Activated T-cell treated with anti-CD3 and anti-CD28 coated beads, Interleukin-2, amount 50 U/mL, for 48 hours (primary cell): ENCODE results near the gene MAGI1.

Experiments
- DNase-seq, 2 experiments: peaks; one replicate each; pipeline ENCODE4 v3.0.0-alpha.2; 2020

MAGI1 gene

DNA sequence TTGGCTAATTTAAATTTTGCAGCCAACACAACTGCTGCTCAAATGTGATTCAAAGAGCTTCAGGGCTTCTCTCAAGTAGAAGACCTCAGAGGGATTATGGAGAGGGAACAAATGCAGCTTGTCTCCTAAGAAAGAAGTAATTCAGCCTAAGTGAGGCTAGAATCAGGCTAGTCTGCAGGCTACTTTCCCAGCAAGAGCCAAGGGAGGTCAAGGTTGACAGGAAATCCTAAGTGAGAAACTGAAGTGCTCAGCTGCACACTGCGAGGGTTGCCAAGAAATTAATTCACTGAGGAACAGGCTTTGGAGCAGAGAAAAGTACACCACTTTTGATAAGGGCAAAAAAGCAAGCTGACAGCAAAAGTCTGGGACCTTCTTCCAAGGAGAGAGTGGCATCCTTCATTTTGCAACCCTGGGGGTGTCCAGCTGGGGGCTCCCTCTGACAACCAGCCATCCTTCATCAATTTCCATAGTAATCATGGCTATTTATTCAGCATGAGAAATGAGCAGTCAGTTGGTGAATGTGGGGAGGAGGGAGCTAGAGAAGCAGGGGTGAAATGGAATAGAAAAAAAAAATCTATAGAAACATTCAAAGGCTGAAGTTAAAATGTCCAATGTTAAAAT, 704.6 kb downstream of the MAGI1 start:
- no peak for DNase-seq

DNA sequence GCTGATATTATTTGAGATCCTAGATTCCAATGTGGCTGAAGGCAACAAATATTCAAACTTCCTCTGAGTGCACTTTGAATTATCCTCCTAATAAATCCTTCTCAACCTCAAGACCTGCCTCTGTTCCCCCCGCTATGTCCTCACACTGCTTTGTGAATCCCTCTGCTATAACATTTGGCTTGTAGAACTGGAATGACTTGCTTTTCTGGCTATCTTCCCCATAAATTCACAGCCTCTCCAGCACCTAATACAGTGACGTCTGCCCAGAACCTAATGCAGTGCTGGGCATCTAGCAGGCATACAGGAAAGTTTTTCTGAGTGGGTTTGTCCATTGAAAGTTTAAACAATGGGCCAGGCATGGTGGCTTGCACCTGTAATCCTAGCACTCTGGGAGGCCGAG, 707.0 kb downstream of the MAGI1 start:
- DNase-seq, result no peak

DNA sequence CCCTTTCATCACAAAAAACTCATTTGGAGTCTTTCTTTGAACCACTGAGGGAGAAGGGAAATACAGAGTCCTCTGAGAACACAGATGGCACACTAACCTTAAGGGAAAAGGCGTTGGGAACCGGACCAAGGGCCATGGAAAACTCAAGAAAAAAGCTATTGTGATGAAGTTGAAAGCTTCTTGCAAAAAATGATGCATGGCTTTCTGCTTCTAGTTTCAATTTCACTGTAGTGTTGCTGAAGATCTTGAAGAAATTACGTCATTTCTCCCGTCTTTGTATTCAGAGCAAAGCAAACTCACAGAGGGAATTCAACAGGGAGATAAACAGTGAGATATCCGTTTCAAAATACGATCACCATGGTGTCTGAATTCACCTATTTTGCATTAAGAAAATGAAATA, 708.6 kb downstream of the MAGI1 start:
- DNase-seq, result no peak

DNA sequence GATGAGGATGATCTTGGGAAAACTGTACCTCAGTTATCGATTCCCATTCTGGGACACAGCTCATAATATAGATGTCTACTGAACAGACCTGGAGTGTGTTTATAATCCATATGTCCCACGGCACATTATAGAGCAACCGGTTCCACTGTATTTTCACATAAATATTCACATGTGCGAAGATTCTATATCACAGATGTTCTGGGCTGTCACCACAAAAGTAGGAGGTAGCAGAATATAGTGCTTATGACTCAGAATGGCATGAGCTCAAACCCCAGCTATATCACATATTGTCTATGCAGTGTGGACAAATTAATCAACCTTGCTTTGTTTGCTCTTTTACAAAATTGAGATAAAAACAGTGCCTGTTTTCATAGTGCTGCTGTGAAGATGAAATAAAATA, 710.6 kb downstream of the MAGI1 start:
- no peak for DNase-seq

DNA sequence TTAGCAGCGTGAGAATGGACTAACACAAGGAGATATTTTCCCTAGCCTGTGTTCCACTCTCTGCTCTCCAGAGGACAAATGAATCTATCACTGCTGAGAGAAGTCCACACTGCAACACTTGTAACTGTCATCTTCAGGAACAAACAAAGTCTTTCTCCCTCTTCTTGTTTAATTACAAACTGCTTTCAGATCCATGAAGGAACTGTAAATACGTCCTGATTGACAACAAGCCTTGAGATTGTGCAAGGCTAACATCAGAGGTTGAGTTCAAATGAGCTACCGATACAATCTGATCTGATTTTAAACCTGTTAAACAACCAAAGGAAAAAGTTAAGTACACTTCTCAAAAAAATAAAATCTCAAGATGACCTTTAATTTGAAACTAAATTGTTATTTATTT, 712.1 kb downstream of the MAGI1 start:
- no peak for DNase-seq

DNA sequence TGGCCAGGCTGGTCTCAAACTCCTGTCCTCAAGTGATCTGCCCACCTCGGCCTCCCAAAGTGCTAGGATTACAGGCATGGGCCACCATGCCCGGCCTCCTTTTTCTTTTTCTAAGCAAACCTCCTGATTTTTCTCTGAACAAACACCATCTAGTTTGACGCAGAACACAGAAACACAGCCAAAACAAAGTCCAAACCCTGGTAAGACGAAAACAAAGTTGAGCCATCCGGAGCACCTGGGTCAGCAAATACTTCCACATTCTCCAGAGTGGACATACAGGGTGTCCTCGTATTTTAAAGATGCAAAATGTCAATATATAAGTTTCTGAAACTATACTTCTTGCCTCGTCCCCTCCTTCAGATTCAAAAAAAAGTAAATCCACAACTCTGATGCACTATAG, 715.8 kb downstream of the MAGI1 start:
- DNase-seq, result no peak

DNA sequence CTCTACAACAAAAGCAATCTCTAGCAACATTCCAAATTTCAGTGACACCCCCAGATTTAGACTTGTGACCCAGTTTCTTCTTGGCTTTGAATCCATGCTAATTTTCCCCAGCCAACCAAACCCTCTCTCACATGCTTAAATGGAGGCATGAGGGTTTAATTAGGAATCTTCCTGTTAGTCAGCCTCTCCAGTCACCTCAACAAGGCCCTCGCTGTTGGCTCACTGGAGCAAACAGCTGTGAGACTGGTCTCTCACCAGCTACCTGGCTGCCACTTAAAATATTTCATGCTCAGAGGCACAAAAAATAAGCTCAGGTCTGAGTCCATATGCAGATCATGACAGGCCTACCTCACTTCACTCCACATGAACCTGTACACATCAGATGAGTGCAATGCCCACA, 720.5 kb downstream of the MAGI1 start:
- DNase-seq, result no peak

DNA sequence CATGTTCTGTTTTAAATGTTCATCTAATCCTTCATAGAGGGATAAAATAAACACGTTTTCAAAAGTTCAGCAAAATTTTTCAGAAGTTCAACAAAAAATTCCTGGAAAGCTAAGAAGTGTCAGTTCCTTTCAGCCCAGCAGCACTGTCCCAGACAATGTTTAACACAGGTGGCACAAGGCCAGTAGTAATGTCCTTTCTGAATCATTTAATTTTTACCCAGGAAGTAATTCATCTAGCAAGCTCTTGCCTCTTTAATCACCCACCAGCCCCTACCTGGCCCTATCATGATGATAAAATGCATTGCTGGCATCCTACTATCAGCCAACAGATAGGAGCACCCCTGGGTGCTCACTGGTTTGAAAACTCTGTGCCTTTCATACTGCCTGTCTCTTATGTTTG, 723.8 kb downstream of the MAGI1 start:
- no peak for DNase-seq

DNA sequence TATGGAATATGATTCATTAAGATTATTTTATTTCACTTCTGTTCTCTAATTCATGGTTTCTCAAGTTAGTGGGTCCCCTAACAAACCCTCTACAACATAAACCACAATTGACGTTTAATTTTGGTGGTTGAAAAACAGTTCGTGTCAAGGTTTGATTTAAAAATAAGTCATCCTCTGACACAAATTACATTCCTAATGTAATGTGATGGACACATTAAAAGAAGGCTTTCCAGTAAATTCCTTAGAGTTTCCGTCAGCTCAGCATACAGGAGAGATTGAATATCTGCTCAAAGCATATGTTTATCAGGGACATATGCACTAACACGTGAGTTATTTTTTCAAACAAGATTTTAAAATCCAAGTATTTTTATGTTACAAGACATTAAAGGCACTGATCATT, 724.4 kb downstream of the MAGI1 start:
- DNase-seq, result no peak

DNA sequence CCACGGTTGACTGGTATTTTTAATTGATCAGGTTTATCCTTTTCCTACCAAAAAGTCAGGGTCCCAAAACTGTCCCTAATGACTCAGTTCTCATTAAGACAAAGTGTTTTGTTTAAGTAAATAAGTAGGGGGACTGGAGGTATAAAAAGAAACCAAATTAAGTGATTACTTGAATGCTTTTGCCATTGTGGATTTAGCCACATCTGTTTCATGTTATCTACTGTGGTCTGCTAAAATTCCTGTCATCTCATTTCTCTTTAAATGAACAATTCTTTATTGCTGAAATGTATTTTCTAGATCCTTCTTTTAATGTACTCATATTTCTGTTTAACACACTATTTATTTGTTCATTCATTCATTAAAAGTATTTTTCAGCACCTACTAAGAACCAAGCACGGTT, 725.1 kb downstream of the MAGI1 start:
- no peak for DNase-seq

DNA sequence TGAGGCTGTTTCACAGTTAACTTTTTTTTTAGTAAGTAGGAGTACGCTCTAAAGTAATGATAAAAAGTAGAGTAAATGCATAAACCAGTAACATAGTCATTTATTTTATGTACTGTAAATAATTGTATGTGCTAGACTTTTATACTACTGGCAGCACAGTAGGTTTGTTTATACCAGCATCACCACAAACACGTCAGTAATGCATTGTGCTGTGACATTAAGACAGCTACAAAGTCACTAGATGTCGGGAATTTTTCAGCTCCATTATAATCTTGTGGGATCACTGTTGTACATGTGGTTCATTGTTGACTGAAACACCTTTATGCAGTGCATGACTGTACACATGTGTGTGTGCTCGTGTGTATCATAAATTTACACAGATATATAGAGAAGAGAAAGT, 732.9 kb downstream of the MAGI1 start:
- DNase-seq, result no peak
